ENCODE measurements around the gene CYB5D1. TPM values are rescaled to one million over a fixed set of nuclear protein-coding genes. Genes with fewer than 3 reads are reported as not detected.

CYB5D1 gene
- total RNA-seq, 1 donor from 2014 or later = 21.1 TPM

DNA sequence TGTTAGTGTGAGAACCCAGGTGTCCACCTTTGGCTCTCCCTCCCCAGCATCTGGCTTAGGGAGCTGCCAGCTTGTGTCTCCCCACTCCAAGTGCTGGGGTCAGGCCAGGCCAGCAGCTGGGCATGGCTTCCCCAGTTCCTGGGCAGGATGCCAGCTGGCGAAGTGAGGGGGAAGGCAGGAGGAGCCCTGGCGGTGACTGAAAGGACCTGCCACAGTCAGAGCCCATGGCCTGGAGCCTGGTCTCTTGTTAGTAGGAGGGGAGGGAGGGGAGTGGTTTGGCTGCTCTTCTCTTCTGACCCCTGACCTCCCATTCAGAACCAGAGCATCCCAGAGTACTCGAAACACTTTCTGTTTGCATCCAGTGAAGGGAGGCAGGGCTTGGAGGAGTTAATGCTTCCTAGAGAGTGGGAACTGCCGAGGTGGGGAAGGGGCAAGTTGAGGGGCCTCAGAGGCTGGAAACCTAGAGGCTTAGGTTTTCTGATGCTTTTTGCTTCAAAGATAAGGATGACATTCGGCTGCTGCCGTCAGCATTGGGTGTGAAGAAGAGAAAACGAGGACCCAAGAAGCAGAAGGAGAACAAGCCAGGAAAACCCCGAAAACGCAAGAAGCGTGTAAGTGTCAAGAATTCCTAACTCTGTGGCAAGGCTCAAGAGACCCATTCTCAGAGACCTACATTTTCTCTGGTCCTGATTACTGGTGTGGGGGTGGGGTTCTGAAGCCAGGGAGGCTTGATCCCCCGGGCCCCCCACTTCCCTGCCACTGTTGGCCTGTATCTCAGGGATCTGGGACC is 31.6 kb downstream of the CYB5D1 start:
- H3K9me3 Mint-ChIP-seq (ENCODE audit: unreplicated experiment) = no peaks in the 10 kb centered on the region
- peak overlapping the region; percentile 15 for H3K4me3 ChIP-seq (ENCODE audit: insufficient read depth, low read depth, low read length)
- no peaks in the 10 kb centered on the region for H3K4me1 Mint-ChIP-seq (ENCODE audit: low read depth, unreplicated experiment)
- H3K4me1 ChIP-seq (ENCODE audit: insufficient read depth, low read length) = peaks cover 32% of the 10 kb centered on the region
- H3K9ac ChIP-seq (ENCODE audit: low read length) = peak overlapping the region; percentile 80
- H3K27me3 ChIP-seq (ENCODE audit: insufficient read depth, low read length) = no peaks in the 10 kb centered on the region
- FAIRE-seq = peak; percentile 17
- H3K36me3 ChIP-seq (ENCODE audit: insufficient read depth, low read length) = peaks cover 17% of the 10 kb centered on the region
- no peak overlapping the region for H2AFZ ChIP-seq (ENCODE audit: low read depth, low read length)
- no peaks in the 10 kb centered on the region for H3K27me3 Mint-ChIP-seq (ENCODE audit: low read depth, unreplicated experiment)
- peaks cover 38% of the 10 kb centered on the region for H3K79me2 ChIP-seq (ENCODE audit: insufficient read depth, low read length)
- peak overlapping the region; percentile 57 for H3K4me3 Mint-ChIP-seq (ENCODE audit: unreplicated experiment)
- H3K36me3 Mint-ChIP-seq (ENCODE audit: low read depth, unreplicated experiment) = peaks cover 20% of the 10 kb centered on the region
- DNase-seq (ENCODE audit: low read depth) = peak; percentile 68
- peak overlapping the region; percentile 96 for H3K4me2 ChIP-seq (ENCODE audit: low read length)
- H3K27ac Mint-ChIP-seq (ENCODE audit: unreplicated experiment) = no peak overlapping the region
- TF ChIP-seq EZH2 (IDR thresholded peaks at IDR 0.05; ENCODE audit: insufficient read depth, low read length) = no peak
- TF ChIP-seq CTCF (IDR thresholded peaks at IDR 0.05; ENCODE audit: insufficient read depth, low read depth, low read length) = peak; percentile 24
- peaks cover 33% of the 10 kb centered on the region for H4K20me1 ChIP-seq (ENCODE audit: insufficient read depth, low read length)
- H3K9me3 ChIP-seq (ENCODE audit: insufficient read depth, low read depth, low read length) = no peaks in the 10 kb centered on the region
- peak overlapping the region; percentile 12 for H3K27ac ChIP-seq (ENCODE audit: low read depth, low read length)

DNA sequence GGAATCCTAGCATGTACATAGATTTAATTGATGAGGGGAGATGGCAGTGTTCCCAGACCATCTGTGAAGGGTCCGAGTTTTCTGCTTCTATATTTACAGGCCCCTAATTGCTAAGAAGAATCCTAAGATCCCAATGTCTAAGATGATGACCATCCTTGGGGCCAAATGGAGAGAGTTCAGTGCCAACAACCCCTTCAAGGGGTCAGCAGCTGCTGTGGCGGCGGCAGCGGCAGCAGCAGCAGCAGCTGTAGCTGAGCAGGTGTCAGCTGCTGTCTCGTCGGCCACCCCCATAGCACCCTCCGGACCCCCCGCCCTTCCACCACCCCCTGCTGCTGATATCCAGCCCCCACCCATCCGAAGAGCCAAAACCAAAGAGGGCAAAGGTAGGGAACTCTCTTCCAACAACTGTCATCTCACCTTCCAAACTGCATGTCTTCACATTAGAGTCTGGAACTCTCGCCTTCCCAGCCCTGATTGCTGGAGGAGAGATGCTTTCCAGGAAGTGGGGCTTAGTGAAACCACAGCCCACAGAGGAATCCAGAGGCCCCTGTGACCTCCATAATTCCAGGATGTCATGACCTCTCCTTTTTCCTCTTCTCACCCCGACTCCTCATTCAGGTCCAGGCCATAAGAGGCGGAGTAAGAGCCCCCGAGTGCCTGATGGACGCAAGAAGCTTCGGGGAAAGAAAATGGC is 35.5 kb downstream of the CYB5D1 start:
- Histone ChIP-seq H3K9me3 (ENCODE audit: insufficient read depth, low read depth, low read length) (no peaks in the 10 kb centered on the region), H3K9ac (ENCODE audit: low read length) (no peak overlapping the region), H3K27me3 (ENCODE audit: insufficient read depth, low read length) (no peaks in the 10 kb centered on the region), H3K4me3 (ENCODE audit: insufficient read depth, low read depth, low read length) (no peak overlapping the region), H3K79me2 (ENCODE audit: insufficient read depth, low read length) (peaks cover 22% of the 10 kb centered on the region), H3K4me2 (ENCODE audit: low read length) (no peak overlapping the region), H2AFZ (ENCODE audit: low read depth, low read length) (no peak overlapping the region), H3K4me1 (ENCODE audit: insufficient read depth, low read length) (peaks cover 15% of the 10 kb centered on the region), H4K20me1 (ENCODE audit: insufficient read depth, low read length) (peaks cover 39% of the 10 kb centered on the region), H3K36me3 (ENCODE audit: insufficient read depth, low read length) (peaks cover 41% of the 10 kb centered on the region), H3K27ac (ENCODE audit: low read depth, low read length) (no peak overlapping the region)
- H3K9me3 Mint-ChIP-seq (ENCODE audit: unreplicated experiment) = peaks cover 2% of the 10 kb centered on the region
- H3K36me3 Mint-ChIP-seq (ENCODE audit: low read depth, unreplicated experiment) = peaks cover 46% of the 10 kb centered on the region
- H3K27me3 Mint-ChIP-seq (ENCODE audit: low read depth, unreplicated experiment) = no peaks in the 10 kb centered on the region
- H3K4me1 Mint-ChIP-seq (ENCODE audit: low read depth, unreplicated experiment) = no peaks in the 10 kb centered on the region
- no peak overlapping the region for H3K4me3 Mint-ChIP-seq (ENCODE audit: unreplicated experiment)
- FAIRE-seq (no peak), DNase-seq (ENCODE audit: low read depth) (no peak)
- TF ChIP-seq CTCF (IDR thresholded peaks at IDR 0.05; ENCODE audit: insufficient read depth, low read depth, low read length) (no peak), EZH2 (IDR thresholded peaks at IDR 0.05; ENCODE audit: insufficient read depth, low read length) (no peak)
- H3K27ac Mint-ChIP-seq (ENCODE audit: unreplicated experiment) = no peak overlapping the region

Measured in astrocyte (in vitro differentiated cells and primary cell).